Natural killer cell treated with Interleukin-12 subunit alpha and Interleukin-12 subunit beta and Interleukin-15 and Interleukin-18, amount 100 ng/mL, for 72 hours (primary cell): ENCODE results near the gene INMT. TPM values are rescaled to one million over a fixed set of nuclear protein-coding genes. Genes with fewer than 3 reads are reported as not detected.
A peak's percentile ranks its signal among the peaks of the same experiment; 100 is the strongest.

Experiments
- ATAC-seq, 2 donors: fragments of 150-1000 bp; cut with Tn5 transposase in 1 of 2; sonication (Bioruptor Pico), chemical (Tn5 transposase) in 1 of 2; 2 replicates each; pipeline ENCODE4 v1.10.0; 2021
- DNase-seq: peaks from one replicate; pipeline ENCODE4 v3.0.0; 2022; ENCODE audit warnings: low spot score
- H3K27ac Mint-ChIP-seq, 2 donors: 1 replicate in 1 of 2; 2 replicates in 1 of 2; pipeline ENCODE4 v1.8.0; 2022; ENCODE audit warnings: mixed read lengths in 2 of 2, mild to moderate bottlenecking in 1 of 2, moderate library complexity in 1 of 2
- H3K27me3 Mint-ChIP-seq, 2 donors: 1 replicate in 1 of 2; 2 replicates in 1 of 2; pipeline ENCODE4 v1.8.0; 2022; ENCODE audit warnings: mixed read lengths in 2 of 2
- H3K36me3 Mint-ChIP-seq: one replicate; pipeline ENCODE4 v1.8.0; 2022; ENCODE audit warnings: mixed read lengths
- H3K4me1 Mint-ChIP-seq, 2 donors: 1 replicate in 1 of 2; 2 replicates in 1 of 2; pipeline ENCODE4 v1.8.0; 2022; ENCODE audit warnings: low read depth in 2 of 2, mixed read lengths in 2 of 2, mild to moderate bottlenecking in 1 of 2
- H3K4me3 Mint-ChIP-seq: one replicate; pipeline ENCODE4 v1.8.0; 2022; ENCODE audit warnings: mixed read lengths
- H3K9me3 Mint-ChIP-seq: 2 replicates; pipeline ENCODE4 v1.8.0; 2022; ENCODE audit warnings: mixed read lengths
- total RNA-seq, 2 donors: library from RNA; stranded (reverse); gene quantifications; one replicate each; pipeline ENCODE4 v1.2.3, GENCODE V29; 2022

The INMT gene
- total RNA-seq, 2 donors from 2014 or later, result 0.33 TPM; not detected in 1

- DNase-seq, result no peak
- Mint-ChIP-seq H3K27ac (no peak overlapping the region), H3K36me3 (no peaks in the 10 kb centered on the region), H3K27me3 (no peaks in the 10 kb centered on the region), H3K4me1 (peaks cover 0 to 3% of the 10 kb centered on the region in 2 donors), H3K4me3 (no peak overlapping the region), H3K9me3 (no peaks in the 10 kb centered on the region)
- ATAC-seq, result no peak
Observed at GRCh38 chr7:30791114-30791513, 39.2 kb downstream of the INMT start.

- Mint-ChIP-seq H3K27ac (no peak overlapping the region), H3K27me3 (no peaks in the 10 kb centered on the region), H3K36me3 (no peaks in the 10 kb centered on the region), H3K4me3 (no peak overlapping the region), H3K9me3 (no peaks in the 10 kb centered on the region), H3K4me1 (peaks cover 0 to 5% of the 10 kb centered on the region in 2 donors)
- DNase-seq (no peak), ATAC-seq (no peak)
Observed at GRCh38 chr7:30795161-30795948, 43.4 kb downstream of the INMT start.

- H3K4me3 Mint-ChIP-seq, result no peak overlapping the region
- H3K9me3 Mint-ChIP-seq, result no peaks in the 10 kb centered on the region
- H3K4me1 Mint-ChIP-seq, result peaks cover 0 to 5% of the 10 kb centered on the region in 2 donors
- H3K36me3 Mint-ChIP-seq, result no peaks in the 10 kb centered on the region
- H3K27me3 Mint-ChIP-seq, result no peaks in the 10 kb centered on the region
- ATAC-seq (no peak), DNase-seq (no peak)
- peak overlapping the region in 1 of 2 donors; percentile 60 for H3K27ac Mint-ChIP-seq
Observed at GRCh38 chr7:30796105-30796869, 44.4 kb downstream of the INMT start.

GRCh38 chr7:30797176-30798040 lies 45.5 kb downstream of the INMT start:
- ATAC-seq (no peak), DNase-seq (no peak)
- H3K9me3 Mint-ChIP-seq, result no peaks in the 10 kb centered on the region
- no peak overlapping the region for H3K27ac Mint-ChIP-seq
- H3K4me1 Mint-ChIP-seq, result peaks cover 0 to 5% of the 10 kb centered on the region in 2 donors
- no peaks in the 10 kb centered on the region for H3K27me3 Mint-ChIP-seq
- H3K4me3 Mint-ChIP-seq, result no peak overlapping the region
- H3K36me3 Mint-ChIP-seq, result no peaks in the 10 kb centered on the region

- H3K9me3 Mint-ChIP-seq, result no peaks in the 10 kb centered on the region
- H3K4me3 Mint-ChIP-seq, result no peak overlapping the region
- peaks cover 0 to 5% of the 10 kb centered on the region in 2 donors for H3K4me1 Mint-ChIP-seq
- no peak overlapping the region for H3K27ac Mint-ChIP-seq
- ATAC-seq (no peak), DNase-seq (no peak)
- H3K27me3 Mint-ChIP-seq, result no peaks in the 10 kb centered on the region
- no peaks in the 10 kb centered on the region for H3K36me3 Mint-ChIP-seq
Observed at GRCh38 chr7:30799206-30799975, 47.5 kb downstream of the INMT start.

GRCh38 chr7:30799976-30800661 lies 48.2 kb downstream of the INMT start:
- Mint-ChIP-seq H3K4me1 (peaks cover 0 to 5% of the 10 kb centered on the region in 2 donors), H3K27me3 (no peaks in the 10 kb centered on the region), H3K27ac (no peak overlapping the region), H3K36me3 (no peaks in the 10 kb centered on the region), H3K4me3 (no peak overlapping the region), H3K9me3 (no peaks in the 10 kb centered on the region)
- ATAC-seq (no peak), DNase-seq (no peak)

- no peak for ATAC-seq
- Mint-ChIP-seq H3K4me1 (peaks cover 0 to 5% of the 10 kb centered on the region in 2 donors), H3K27me3 (no peaks in the 10 kb centered on the region), H3K9me3 (no peaks in the 10 kb centered on the region), H3K4me3 (no peak overlapping the region), H3K27ac (no peak overlapping the region), H3K36me3 (no peaks in the 10 kb centered on the region)
- no peak for DNase-seq
Observed at GRCh38 chr7:30800785-30801252, 48.9 kb downstream of the INMT start.

GRCh38 chr7:30802812-30803211 lies 50.9 kb downstream of the INMT start:
- Mint-ChIP-seq H3K27ac (no peak overlapping the region), H3K4me1 (no peaks in the 10 kb centered on the region), H3K36me3 (no peaks in the 10 kb centered on the region), H3K27me3 (no peaks in the 10 kb centered on the region), H3K9me3 (no peaks in the 10 kb centered on the region), H3K4me3 (no peak overlapping the region)
- ATAC-seq, result no peak
- DNase-seq, result no peak

- no peak overlapping the region for H3K27ac Mint-ChIP-seq
- no peaks in the 10 kb centered on the region for H3K9me3 Mint-ChIP-seq
- H3K4me1 Mint-ChIP-seq, result no peaks in the 10 kb centered on the region
- no peak overlapping the region for H3K4me3 Mint-ChIP-seq
- peaks cover 0 to 2% of the 10 kb centered on the region in 2 donors for H3K27me3 Mint-ChIP-seq
- ATAC-seq (no peak), DNase-seq (no peak)
- H3K36me3 Mint-ChIP-seq, result no peaks in the 10 kb centered on the region
Observed at GRCh38 chr7:30804078-30804661, 52.2 kb downstream of the INMT start.

GRCh38 chr7:30805081-30805691 lies 53.3 kb downstream of the INMT start:
- ATAC-seq, result no peak
- no peak for DNase-seq
- Mint-ChIP-seq H3K4me3 (no peak overlapping the region), H3K4me1 (no peaks in the 10 kb centered on the region), H3K9me3 (no peaks in the 10 kb centered on the region), H3K27ac (no peak overlapping the region), H3K27me3 (peaks cover 0 to 2% of the 10 kb centered on the region in 2 donors), H3K36me3 (no peaks in the 10 kb centered on the region)

- Mint-ChIP-seq H3K36me3 (no peaks in the 10 kb centered on the region), H3K27me3 (peaks cover 0 to 2% of the 10 kb centered on the region in 2 donors), H3K4me1 (no peaks in the 10 kb centered on the region), H3K4me3 (no peak overlapping the region), H3K9me3 (no peaks in the 10 kb centered on the region), H3K27ac (no peak overlapping the region)
- DNase-seq, result no peak
- no peak for ATAC-seq
Observed at GRCh38 chr7:30805931-30806330, 54.0 kb downstream of the INMT start.
